GM18868 (cell line): ENCODE measurements around the gene SPEN.

Experiments used
- ATAC-seq: cut with Tn5 transposase; IDR thresholded peaks from one replicate; pipeline ENCODE4 v1.9.1; 2021; ENCODE audit warnings: mild to moderate bottlenecking, moderate library complexity; ENCODE audit not compliant: unreplicated experiment

Gene SPEN

DNA sequence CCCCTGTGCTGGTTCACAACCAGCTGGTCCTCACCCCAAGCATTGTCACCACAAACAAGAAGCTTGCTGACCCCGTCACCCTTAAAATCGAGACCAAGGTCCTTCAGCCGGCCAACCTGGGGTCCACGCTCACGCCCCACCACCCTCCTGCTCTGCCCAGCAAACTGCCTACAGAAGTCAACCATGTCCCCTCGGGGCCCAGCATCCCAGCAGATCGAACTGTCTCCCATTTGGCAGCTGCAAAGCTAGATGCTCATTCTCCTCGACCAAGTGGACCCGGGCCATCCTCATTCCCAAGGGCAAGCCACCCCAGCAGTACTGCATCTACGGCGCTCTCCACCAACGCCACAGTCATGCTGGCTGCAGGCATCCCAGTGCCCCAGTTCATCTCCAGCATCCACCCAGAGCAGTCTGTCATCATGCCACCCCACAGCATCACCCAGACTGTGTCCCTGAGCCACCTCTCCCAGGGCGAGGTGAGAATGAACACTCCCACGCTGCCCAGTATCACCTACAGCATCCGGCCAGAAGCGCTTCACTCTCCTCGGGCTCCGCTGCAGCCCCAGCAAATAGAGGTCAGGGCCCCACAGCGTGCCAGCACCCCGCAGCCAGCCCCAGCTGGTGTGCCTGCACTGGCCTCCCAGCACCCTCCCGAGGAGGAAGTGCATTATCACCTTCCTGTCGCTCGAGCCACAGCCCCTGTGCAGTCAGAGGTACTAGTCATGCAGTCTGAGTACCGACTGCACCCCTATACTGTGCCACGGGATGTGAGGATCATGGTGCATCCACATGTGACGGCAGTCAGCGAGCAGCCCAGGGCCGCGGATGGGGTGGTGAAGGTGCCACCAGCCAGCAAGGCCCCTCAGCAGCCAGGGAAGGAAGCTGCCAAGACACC, 87.8 kb downstream of the SPEN start:
- ATAC-seq, result no peak

DNA sequence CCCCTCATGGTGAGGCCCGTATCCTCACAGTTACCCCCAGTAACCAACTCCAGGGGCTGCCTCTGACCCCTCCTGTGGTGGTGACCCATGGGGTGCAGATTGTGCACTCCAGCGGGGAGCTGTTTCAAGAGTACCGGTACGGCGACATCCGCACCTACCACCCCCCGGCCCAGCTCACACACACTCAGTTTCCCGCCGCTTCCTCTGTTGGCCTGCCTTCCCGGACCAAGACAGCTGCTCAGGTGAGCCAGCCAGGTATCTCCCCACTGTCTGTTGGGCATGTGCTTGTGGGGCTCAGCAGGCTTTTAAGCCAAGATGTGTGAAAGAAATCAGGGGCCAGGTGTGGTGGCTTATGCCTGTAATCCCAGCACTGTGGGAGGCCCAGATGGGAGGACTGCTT, 88.5 kb downstream of the SPEN start:
- no peak for ATAC-seq

DNA sequence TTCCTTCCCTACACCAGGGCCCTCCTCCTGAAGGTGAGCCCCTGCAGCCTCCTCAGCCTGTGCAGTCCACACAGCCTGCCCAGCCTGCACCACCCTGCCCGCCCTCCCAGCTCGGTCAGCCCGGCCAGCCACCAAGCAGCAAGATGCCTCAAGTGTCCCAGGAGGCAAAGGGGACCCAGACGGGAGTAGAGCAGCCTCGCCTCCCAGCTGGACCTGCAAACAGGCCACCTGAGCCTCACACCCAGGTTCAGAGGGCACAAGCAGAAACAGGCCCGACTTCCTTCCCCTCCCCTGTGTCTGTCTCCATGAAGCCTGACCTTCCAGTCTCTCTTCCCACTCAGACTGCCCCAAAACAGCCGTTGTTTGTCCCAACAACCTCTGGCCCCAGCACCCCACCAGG, 89.6 kb downstream of the SPEN start:
- no peak for ATAC-seq

DNA sequence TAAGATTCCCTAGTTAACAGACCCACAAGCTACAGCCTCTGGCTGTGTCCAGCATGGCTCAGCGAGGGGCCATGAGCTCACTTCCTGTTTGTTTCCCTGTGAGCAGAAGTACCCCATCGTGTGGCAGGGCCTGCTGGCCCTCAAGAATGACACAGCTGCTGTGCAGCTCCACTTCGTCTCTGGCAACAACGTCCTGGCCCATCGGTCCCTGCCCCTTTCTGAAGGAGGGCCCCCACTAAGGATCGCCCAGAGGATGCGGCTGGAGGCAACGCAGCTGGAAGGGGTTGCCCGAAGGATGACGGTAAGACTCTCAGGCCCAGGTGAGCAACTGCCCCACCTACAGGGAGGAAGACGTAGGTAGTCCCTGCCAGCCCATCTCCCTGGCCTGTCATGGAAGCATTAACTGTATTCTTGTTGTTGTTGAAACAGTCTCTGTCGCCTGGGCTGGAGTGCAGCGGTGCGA, 90.2 kb downstream of the SPEN start:
- no peak for ATAC-seq

DNA sequence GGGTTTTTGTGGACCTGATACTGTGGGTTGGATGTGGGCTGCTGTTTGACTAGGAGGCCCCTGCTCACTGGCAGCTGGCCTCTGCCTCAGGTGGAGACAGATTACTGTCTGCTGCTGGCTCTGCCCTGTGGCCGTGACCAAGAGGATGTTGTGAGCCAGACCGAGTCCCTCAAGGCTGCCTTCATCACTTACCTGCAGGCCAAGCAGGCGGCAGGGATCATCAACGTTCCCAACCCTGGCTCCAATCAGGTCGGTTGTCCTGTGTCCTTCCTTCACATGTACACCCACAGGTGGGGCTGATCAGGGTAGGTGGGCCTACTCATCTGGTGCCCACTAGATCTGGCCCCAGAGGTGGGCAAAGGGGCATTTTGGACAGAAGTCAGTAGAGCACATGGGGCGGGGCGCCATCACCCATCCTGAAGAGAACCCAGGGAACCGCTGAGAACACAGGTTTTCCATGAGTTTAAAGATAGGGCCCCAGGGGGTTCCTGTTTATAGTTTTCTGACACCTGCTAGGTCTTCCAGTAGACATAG, 91.2 kb downstream of the SPEN start:
- no peak for ATAC-seq

DNA sequence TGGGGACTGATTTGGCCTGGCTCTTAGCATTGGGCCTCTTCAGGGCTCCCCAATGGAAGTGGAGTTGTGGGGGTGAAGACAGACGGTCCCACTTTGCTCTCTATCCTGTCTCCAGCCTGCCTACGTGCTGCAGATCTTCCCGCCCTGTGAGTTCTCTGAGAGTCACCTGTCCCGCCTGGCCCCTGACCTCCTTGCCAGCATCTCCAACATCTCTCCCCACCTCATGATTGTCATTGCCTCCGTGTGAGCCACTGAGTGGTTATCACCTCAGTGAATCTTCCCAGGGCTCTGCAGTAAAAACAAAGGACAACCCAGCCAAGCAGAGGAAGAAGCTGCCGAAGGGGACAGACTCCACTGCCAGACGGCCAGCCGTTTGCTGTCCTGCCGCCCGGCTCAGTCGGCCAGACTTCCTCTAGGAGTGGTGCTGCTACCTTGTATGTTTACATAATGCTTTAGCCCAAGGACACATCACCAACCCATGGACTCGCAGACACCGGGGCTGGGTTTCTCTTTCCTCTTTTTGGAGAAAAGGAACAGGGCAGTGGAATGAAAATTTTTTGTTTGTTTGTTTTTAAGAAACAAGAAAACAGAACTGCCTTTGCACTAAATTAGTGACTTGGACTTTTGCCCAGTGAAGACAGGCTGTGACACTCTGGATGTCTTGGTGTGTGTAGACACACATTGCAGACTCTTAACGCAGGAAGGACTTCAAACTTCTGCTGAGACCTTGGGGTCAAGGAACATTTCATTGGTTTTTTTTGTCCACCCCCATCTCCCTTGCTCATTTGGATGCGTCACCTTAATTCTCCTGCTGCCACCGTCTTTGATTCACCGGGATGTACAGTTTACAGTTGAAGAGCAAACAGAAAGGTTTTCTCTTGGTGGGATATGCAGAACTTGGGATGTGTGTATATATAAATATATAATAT, 91.9 kb downstream of the SPEN start:
- no peak for ATAC-seq

DNA sequence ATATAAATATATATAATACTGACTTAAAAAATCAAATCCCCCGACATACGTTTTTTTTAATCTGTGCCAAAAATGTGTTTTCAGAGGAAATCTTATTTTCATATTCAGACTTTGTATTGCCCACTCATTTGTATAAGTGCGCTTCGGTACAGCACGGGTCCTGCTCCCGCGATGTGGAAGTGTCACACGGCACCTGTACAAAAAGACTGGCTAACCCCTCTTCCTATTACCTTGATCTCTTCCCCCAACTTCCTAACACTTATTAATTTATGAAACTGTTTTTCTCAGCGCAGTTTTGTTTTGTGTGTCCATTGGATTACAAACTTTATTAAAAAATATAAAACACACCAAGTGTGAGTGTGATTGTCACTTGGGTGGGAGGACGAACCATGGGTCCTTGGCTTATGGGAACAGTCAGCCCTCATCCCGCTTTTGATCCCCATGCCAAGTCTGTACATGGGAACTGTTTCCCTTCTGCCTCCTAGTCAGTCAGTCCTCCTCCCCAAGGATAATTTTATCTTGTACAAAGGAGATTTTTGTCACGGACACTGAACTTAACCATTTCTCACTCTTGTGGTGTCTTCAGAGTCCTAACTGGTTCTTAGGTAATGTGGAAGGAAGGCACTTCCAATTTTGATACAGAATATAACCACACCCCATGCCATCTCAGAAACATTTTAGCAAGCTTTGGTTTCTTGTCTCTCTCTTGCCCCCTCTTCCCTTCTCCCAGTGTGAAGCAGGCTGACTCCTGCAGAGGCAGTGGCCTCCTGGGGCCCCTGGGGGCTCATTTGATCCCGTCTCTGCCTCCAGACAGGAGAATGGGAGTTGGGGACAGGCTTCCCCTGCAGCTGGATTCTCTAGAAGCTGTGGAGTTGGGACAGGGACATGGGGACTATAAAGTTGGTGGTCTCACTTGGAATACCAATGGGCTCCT, 92.9 kb downstream of the SPEN start:
- no peak for ATAC-seq

DNA sequence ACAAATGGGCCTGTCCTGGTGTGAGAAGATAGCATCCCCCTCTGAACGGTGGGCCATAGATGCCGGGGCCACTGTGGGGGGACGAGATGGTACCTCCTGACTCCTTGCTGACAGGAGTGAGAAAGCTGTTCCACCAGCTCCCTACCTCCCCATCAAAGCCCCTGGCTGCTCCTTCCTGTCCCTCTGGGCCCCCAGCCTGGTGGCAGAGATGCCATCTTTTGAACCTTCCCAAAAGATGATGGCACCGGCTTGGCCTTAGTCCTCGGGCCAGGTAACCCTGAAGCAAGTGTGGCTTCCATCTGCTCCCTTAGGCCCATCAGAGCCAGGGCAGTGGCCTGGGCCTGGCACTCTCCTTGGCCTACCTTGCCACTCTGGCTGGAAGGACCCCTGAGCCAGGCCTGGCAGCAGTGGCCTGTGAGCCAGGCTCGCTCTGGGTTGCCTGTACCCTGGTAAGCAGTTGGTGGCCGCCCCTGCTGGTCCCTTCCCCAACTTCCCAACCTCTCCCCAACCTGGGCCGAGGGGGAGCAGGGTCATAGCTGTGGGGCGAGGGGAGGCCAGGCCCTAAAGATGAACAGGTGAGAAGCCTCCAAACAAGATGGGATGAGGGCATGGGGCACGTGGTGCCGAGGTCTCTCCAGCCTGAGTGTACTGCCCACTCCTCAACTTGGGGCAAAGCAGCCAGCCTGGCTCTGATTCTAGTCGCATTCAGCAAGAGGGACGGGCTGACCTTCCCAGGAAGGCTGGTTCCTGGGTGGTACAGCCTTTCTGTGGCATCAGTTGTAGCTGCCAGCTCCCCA, 93.7 kb downstream of the SPEN start:
- no peak for ATAC-seq

DNA sequence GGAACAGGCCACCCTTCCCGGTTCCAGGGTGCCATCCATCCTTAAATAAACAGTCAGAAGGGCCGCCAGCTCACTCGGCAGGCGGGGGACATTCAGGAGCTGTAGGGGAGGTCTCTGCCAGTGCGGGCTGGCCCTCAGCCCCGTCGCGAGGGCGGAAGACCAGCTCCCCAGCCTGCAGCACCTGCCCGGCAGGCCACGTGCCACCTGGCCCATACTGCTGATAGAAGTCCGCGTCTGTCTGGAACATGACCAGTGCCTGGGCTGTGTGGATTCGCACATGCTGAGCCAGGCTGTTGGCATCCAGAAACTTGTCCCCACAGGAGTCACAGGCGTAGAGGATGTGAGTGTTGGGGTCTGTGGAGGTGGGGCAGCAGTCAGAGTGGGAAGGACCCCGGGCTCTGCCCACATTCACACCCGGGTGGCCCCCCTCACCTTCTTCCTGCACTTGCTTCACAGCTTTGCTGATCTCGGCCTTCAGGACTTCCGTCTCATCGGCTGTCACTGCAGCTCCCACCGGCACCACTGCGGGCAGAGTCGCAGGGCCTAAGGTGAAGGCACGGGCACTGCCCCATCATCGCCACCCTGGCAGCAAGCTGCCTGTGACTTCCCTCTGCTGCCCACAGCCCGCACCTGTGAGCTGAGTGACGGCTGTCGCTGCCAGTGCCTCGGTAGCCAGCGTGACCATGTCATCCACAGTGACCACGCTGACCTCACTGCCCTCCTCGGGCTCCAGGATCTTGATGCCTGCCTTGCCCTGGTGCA, 94.6 kb downstream of the SPEN start:
- ATAC-seq, result no peak

DNA sequence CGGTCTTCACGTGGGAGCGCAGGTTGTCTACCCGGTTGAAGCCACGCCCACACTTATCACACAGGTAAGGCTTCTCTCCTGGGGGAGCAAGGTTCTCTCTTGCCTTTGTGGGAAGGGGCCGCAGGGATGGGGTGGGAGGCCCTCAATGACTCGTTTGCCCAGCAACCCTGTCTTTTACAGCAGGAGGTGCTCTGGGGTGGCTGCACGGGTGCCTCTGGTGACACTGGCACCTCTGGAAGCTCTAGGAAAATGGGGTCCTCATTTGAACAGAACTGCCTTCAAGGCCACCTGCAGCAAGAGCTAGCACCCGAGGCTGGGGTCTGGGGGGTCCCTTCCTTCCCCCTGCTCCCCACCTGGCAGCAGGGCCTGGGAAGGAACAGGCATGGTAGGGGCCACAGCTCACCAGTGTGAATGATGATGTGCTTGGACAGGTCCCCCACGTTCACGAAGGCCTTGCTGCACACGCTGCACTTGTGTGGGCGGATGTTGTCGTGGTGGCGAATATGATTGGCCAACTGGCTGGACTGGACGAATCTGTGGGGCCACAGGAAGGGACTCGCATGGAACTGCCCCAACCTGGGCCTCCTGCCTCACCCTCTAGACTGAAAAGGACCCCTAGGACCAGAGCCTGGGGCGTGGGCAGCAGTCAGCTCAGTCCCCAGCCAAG, 95.3 kb downstream of the SPEN start:
- ATAC-seq, result no peak

DNA sequence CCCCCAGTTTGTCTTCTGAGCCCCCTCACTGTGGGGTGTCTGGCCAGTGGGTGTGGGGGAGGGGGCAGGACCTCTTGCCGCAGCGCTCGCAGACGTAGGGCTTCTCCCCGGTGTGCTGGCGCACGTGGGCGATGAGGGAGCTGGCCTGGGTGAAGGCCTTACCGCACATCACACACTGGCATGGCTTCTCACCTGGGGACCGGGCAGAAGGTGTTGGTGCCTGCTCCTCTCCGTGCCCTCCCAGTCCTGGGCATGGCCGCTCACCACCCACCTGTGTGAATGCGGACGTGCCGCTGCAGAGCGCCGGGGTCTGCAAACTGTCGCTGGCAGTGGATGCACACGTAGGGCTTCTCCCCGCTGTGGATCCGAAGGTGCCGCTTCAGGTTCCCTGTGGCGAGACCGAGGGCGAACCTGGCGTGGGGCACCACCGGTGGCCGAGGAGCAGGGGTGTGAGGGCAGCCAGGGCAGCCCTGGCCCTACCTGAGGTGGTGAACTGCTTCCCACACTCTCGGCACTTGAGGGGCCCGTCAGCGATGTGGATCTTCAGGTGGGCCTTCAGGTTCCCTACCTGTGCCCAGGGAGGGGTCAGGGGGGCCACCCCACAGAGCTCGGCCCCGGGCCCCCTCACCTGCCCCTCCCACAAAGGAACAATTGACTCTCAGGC, 96.0 kb downstream of the SPEN start:
- ATAC-seq, result no peak

DNA sequence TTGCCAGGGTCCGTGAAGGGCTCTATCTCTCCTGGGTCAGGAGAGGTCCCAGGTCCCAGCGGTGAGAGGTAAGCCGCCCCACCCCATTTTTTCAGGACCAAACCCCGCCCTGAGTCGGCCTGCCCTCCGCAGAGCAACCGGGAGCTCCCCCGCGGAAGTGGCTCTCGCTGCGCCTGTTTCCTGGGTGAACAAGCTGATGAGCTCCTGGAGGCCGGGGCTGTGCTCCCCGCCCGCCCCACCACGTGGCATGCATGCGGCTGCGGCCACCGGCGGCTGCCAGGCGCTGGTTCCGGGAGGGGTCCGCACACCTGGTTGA, 96.4 kb downstream of the SPEN start:
- ATAC-seq, result no peak

DNA sequence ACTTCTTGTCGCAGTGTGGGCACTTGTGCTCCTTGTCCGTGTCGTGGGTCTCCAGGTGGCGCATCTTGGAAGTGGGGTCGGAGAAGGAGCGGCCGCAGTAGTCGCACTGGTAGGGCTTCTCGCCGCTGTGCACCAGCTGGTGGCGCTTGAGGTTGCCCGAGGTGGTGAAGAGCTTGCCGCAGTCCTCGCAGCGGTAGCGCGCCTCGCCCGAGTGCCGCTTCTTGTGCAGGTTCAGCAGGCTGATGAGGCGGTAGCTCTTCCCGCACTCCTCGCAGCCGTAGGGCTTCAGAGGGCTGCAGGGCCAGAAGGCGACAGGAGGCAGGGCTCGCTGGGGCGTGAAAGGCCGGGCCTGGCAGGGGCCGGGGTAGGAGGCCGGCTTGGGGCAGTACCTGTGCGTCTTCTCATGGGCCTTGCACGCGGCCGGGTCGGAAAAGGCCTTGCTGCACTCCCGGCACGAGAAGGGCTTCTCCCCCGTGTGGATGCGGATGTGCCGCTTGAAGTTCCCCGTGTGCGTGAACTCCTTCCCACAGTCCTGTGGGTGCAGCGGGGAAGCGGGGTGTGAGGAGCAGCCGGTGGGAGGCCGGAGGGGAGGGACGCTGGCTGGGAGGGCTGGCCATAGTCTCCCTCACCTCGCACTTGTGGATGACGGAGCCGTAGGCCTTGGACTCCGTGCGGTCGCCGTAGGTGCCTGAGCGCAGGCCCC, 97.0 kb downstream of the SPEN start:
- no peak for ATAC-seq

DNA sequence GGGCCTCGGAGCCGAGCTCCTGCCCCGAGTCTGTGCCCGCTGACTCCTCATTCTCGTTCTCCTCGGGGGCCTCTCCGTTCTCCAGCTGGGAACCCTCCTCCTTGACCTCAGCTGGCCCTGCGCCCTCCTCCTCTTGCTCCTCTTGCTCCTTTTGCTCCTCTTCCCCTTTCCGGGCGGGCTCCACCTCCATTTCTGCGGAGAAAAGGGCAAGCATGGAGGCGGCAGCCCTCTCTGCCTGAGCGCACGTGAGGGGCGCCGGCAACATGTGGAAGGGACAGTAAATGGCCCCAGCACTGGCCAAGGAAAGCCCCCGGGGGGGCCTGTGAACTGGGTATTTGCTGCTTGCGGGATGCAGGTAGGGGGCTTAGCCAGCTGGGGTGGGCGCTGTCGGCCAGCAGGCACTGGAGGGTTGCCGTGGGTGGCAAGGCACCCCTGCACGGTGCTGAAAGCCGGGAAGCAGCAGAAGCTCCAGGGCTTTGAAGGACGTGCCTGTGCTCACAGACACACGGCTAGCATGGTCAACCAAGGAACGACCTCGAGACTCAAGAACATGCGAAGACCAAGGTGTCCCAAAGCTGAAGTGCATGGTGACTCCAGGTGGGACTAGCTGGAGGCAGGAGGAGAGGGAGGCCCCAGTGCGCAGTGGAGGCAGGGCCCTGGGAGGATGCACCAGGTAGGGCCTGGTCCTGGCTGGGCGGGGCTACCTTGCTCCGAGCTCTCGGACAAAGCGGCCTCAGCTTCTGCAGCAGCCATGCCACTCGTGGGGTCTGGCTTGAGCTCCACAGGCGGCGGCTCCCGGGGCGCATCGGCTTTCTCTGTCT, 97.7 kb downstream of the SPEN start:
- ATAC-seq, result no peak

DNA sequence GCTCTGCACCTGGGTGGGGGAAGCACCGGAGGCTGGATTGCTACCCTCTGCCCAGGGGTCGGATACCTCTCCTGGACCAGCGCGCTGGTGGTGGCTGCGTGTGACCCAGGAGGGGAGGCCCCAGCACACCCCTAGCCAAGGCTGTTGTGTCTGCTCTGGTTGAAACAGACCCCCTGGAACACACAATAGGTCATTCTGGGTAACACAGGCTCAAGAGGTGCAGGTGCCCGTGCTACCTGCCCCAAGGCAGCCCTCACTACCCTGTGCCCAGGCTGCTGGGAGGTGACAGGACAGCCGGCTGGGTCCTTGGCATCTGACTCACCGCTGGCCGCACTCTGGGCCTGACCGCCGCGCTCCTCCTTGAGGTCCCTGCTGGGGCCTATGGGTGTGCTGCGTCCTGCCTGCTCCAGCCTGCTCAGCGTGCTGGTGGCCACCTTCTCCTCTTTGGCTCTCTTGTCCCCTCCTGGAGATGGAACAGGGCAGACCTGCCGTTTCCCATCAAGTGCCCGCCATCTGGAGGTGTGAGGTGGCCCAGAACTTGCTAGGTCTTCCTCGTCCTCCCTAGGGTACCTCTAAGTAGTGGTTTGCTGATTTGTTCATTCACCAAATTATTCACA, 98.4 kb downstream of the SPEN start:
- ATAC-seq, result no peak
